ENCODE measurements around the gene KLHDC10.
"Not testable (repeated sequence)": the region's sequence is repeated elsewhere in the genome, so short reads cannot be mapped to it uniquely, and the experiment has no call there.

KLHDC10 gene

GRCh38 chr7:130118294-130118693, 48.0 kb downstream of the KLHDC10 start:
- no peak for DNase-seq (ENCODE audit: low spot score)

DNA sequence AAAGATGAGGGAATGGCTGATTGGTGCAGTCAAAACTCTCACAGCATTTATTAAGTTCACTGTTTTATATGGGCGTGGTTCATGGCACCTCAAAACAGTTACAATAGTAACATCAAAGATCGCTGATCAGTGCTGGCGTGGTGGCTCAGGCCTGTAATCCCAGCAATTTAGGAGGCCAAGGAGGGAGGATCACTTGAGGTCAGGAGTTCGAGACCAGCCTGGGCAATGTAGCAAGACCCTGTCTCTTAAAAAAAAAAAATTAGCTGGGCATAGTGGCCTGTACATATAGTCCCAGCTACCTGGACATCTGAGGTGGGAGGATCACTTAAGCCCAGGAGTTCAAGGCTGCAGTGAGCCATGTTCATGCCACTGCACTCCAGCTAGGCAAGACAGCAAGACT, 48.5 kb downstream of the KLHDC10 start:
- no peak for DNase-seq (ENCODE audit: low spot score)

- no peak for DNase-seq (ENCODE audit: low spot score)
Measured at GRCh38 chr7:130123501-130123900, 53.2 kb downstream of the KLHDC10 start.

DNA sequence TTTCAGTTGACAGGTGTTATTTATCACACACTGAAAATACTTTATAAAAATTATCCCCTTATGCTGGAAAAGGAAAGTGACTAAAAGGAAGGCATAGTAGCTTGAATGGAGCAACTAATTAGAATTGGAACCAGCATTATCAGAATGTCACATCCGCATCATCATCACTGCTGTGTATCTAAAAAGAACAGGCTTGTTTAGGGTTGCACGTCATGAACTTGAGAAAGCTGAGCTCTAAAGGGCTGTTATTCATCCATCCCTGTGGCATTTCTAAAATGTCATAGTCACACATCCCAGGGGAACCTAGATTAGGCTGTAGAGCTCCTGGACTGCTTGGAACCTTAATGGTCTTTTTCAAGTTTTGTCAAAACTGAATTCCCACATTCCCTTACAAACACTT, 54.4 kb downstream of the KLHDC10 start:
- DNase-seq (ENCODE audit: low spot score) = no peak

GRCh38 chr7:130126840-130127239, 56.5 kb downstream of the KLHDC10 start:
- DNase-seq (ENCODE audit: low spot score) = not testable (repeated sequence)

GRCh38 chr7:130127404-130127803, 57.1 kb downstream of the KLHDC10 start:
- DNase-seq (ENCODE audit: low spot score) = no peak

- no peak for DNase-seq (ENCODE audit: low spot score)
Measured at GRCh38 chr7:130127821-130128317, 57.5 kb downstream of the KLHDC10 start.

GRCh38 chr7:130129011-130129411, 58.7 kb downstream of the KLHDC10 start:
- no peak for DNase-seq (ENCODE audit: low spot score)

DNA sequence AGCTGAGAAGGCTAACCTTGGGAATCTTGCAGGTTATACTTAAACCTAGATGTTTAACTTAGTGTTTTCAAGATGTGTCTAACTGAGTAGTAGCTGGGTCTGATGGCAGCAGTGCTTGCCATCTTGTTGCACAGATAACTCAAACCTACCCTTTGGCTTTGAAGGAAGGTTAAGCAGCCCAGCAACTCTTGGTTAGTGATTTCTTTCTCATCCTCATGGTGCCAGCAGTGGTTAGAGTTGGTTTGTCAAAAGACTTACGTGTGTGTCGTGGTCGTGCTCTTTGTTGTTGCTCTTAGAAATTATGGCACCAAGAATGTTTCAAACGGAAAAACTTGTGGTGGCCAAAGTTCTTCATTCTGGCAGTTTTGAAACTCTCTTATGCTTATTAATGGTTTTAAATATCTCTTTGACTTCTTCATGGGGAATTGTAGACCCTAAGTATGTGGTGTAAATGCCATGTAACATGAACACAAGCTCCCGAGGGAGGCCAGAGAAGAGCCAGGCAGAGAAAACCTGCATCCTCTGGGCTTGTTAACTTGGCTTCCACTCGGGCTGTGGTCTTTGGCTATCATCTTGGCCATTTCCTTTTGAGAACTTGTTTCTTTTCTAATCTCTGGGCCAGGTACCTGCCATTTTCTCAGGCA, 61.0 kb downstream of the KLHDC10 start:
- DNase-seq (ENCODE audit: low spot score) = no peak

GRCh38 chr7:130131964-130132875, 61.9 kb downstream of the KLHDC10 start:
- no peak for DNase-seq (ENCODE audit: low spot score)

GRCh38 chr7:130133029-130133782, 62.9 kb downstream of the KLHDC10 start:
- no peak for DNase-seq (ENCODE audit: low spot score)

DNA sequence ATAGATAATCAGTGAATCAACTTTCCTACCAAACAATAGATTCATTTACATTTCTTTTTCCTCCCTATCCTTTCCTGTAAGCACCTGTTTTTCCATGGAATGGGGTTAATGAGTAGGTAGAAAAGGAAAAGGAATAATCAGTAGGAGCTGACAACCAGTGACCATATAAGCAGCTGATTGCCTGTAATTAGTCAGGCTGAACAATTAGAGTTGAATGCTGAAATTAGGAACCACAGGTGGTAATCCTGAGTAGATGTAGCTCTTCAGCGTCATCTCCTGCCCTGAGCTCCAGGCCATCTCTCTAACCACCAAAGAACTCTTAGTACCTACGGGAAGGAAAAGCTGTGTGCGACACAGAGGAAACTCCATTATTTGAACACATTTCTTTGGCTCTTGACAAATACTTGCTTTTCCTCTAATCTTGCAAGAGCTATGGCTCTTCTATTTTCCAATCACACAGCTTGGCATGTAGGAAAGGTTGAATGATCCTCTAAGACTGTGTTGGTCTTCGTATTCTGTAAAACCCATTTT, 63.8 kb downstream of the KLHDC10 start:
- no peak for DNase-seq (ENCODE audit: low spot score)

DNA sequence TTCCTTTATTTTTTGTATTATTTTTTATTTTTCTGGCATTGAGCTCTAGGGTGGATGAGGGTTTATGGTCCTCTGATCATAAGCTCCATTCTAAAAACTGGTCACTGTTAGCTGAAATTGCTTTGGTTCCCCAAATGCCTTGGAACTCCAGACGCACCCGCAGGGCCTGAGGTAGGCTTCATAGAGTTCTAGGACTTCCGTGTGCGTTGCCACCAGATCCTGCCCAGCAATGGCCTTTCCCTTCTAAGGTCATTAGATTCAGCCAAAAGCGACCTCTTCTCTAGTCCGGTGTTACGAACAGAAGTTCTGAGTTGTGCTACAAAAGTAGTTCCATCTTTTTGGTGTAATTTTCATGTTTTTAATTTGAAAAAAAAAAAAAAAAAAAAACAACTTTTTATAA, 64.4 kb downstream of the KLHDC10 start:
- DNase-seq (ENCODE audit: low spot score) = no peak

DNA sequence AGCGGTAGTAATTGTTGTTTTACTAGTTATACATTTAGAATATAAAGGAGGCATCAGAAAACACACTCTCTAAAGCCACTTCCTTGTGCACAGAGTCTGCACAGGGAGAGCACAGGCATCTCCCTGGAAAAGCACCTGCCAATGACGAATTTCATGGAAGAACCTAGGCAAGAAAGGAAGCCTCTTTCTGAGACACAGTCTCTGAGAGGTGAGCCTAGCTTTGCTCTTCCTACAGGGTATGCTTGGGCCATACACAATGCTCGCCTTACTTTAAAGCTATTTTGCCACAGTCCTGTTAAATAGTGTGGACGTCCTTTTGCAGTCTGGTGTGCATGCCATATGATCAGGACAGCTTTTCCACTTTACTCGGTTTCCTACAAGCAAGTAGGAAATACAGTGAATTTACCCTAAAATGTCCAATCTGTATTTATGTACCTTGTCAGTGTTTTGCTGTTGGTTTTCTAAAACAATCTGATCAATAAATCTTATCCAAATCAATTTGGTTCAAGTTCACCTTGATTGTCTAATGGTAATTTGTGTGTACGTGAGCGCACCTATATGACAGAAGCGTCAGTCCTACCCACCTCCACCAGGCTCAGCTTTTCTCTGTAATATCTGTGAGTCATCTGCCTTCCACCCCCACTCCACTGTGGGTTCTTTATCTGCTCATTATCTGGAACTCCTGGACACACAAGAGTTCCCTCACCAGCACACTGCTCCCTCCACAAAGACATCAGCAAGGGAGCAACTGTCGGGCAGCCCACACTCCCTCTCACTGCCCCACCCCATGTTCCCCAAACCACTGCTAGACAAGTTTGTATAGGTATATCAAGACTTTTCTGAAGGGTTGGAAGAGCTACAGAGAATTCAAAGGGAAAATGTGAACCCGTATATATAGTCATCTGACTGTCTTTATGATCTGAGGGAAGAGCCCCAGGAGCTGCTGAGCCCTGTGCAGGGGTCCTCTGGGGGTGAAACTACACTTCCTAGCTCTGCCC, 65.2 kb downstream of the KLHDC10 start:
- no peak for DNase-seq (ENCODE audit: low spot score)

GRCh38 chr7:130136579-130137167, 66.3 kb downstream of the KLHDC10 start:
- no peak for DNase-seq (ENCODE audit: low spot score)

DNA sequence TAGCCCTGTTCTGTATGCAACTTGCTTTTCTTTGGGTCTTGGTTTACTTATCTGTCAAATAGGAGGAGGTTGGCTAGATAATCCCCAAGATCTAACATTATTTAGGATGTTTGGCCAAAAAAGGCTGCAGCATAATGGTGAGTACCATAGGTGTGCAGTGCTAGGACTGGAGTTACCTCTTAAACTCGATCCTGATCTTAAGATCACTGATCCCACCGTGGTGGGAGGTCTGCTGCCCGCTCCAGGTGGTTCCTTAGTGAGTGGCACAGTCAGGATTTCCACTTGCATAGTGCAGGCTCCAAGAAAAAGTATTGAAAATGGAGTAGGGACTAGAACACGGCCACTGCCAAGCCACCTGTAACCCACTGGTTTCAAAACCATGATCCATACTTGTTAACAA, 66.9 kb downstream of the KLHDC10 start:
- DNase-seq (ENCODE audit: low spot score) = no peak

DNA sequence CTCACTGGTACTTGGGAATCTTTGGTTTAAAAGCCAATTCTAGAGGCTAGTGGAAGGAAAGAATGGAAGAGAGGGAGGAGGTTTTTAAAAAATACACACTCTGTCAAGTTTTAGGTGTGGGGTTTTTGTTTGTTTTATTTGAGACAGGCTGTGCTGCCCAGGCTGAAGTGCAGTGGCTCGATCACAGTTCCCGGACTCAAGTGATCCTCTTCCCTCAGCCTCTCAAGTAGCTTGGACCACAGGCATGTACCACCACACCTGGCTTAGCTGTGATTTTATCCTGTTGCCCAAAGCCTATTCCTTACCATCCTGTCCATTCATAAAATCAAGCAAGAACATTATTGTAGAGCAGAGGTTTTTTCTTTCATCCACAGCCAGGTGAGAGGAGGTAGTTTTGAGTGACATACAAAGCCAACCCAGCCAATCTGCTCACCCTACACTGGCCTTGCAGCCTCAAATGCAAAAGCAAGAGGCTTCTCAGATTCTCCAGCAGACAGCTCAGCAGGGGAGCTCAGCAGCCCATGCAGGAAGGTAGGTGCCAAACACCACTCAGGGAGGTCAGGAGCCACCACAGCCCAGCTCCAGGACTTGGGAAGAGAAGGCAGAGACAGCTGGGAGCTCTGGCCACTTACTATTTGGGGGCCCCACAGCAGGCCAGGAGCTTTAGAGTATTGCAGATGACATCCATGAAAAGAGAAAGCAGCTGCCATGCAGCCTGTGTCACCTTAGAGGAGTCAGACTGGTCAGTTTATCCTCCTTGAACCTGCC, 69.0 kb downstream of the KLHDC10 start:
- no peak for DNase-seq (ENCODE audit: low spot score)

- DNase-seq (ENCODE audit: low spot score) = no peak
Measured at GRCh38 chr7:130140551-130141160, 70.3 kb downstream of the KLHDC10 start.

- DNase-seq (ENCODE audit: low spot score) = peak; percentile 22
Measured at GRCh38 chr7:130141161-130141883, 71.0 kb downstream of the KLHDC10 start.
